Uterus (tissue), 2 donors: Measurements from ENCODE around the gene NADSYN1.

ENCODE experiments used
- POLR2A ChIP-seq, 2 donors: fragments of 450-650 bp; IDR thresholded peaks; one replicate each; pipeline ENCODE4 v1.6.1; 2016; ENCODE audit warnings: antibody characterized with exemption in 2 of 2, mild to moderate bottlenecking in 1 of 2, moderate library complexity in 1 of 2
- TF ChIP-seq, protein P1 (sequence below), 4 experiments: fragments of 200-600 bp in 2 of 4; fragments of 450-650 bp in 2 of 4; sonication (generic) in 2 of 4; IDR thresholded peaks; one replicate each; pipeline ENCODE4 v1.5.1; 2016 to 2019; ENCODE audit warnings: antibody characterized with exemption in 4 of 4, mild to moderate bottlenecking in 2 of 4, moderate library complexity in 1 of 4

- TF ChIP-seq POLR2A (IDR thresholded peaks at IDR 0.05), result no peak
- TF ChIP-seq, protein P1, sequence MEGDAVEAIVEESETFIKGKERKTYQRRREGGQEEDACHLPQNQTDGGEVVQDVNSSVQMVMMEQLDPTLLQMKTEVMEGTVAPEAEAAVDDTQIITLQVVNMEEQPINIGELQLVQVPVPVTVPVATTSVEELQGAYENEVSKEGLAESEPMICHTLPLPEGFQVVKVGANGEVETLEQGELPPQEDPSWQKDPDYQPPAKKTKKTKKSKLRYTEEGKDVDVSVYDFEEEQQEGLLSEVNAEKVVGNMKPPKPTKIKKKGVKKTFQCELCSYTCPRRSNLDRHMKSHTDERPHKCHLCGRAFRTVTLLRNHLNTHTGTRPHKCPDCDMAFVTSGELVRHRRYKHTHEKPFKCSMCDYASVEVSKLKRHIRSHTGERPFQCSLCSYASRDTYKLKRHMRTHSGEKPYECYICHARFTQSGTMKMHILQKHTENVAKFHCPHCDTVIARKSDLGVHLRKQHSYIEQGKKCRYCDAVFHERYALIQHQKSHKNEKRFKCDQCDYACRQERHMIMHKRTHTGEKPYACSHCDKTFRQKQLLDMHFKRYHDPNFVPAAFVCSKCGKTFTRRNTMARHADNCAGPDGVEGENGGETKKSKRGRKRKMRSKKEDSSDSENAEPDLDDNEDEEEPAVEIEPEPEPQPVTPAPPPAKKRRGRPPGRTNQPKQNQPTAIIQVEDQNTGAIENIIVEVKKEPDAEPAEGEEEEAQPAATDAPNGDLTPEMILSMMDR (IDR thresholded peaks at IDR 0.05), result no peak
These were observed 5.9 kb upstream of the NADSYN1 start for GRCh38 chr11:71446942-71447688.
